ENCODE results near the gene ESPN. TPM values are rescaled to one million over a fixed set of nuclear protein-coding genes. Genes with fewer than 3 reads are reported as not detected.
"Not testable (repeated sequence)": the region's sequence is repeated elsewhere in the genome, so short reads cannot be mapped to it uniquely, and the experiment has no call there.

Gene ESPN
- polyA plus RNA-seq, 4 donors = 83.5 to 356 (median 285) TPM

GRCh38 chr1:6435547-6435946 is 11.0 kb downstream of the ESPN start:
- DNase-seq = no peak
- FAIRE-seq = no peak
- H3K36me3 ChIP-seq (ENCODE audit: control insufficient read depth in 3 of 3, insufficient read depth in 2 of 3, low read depth in 1 of 3, low read length in 3 of 3) = no peaks in the 10 kb centered on the region
- H3K9me3 ChIP-seq (ENCODE audit: control insufficient read depth in 2 of 2, insufficient read depth in 1 of 2, low read depth in 1 of 2, low read length in 1 of 2) = no peaks in the 10 kb centered on the region
- H3K27ac ChIP-seq (ENCODE audit: low read depth in 1 of 3, low read length in 2 of 3) = no peak overlapping the region
- no peak overlapping the region for H3K4me3 ChIP-seq (ENCODE audit: low read depth in 1 of 3, low read length in 3 of 3)
- 65 to 67% (median 66%) methylated on average over 3 of the region's 3 CpGs for WGBS, 3 donors
- peaks cover 0 to 10% (median 0%) of the 10 kb centered on the region in 3 donors for H3K27me3 ChIP-seq (ENCODE audit: control insufficient read depth in 3 of 3, insufficient read depth in 3 of 3, low read length in 3 of 3)
- peaks cover 0 to 4% (median 0%) of the 10 kb centered on the region in 3 donors for H3K4me1 ChIP-seq (ENCODE audit: control insufficient read depth in 3 of 3, insufficient read depth in 2 of 3, low read depth in 1 of 3, low read length in 2 of 3)

GRCh38 chr1:6436277-6436676 is 11.7 kb downstream of the ESPN start:
- not testable (repeated sequence) for H3K27ac ChIP-seq (ENCODE audit: low read depth in 1 of 3, low read length in 2 of 3); H3K4me3 ChIP-seq (ENCODE audit: low read depth in 1 of 3, low read length in 3 of 3); FAIRE-seq; DNase-seq; H3K36me3 ChIP-seq (ENCODE audit: control insufficient read depth in 3 of 3, insufficient read depth in 2 of 3, low read depth in 1 of 3, low read length in 3 of 3); H3K4me1 ChIP-seq (ENCODE audit: control insufficient read depth in 3 of 3, insufficient read depth in 2 of 3, low read depth in 1 of 3, low read length in 2 of 3); H3K27me3 ChIP-seq (ENCODE audit: control insufficient read depth in 3 of 3, insufficient read depth in 3 of 3, low read length in 3 of 3); H3K9me3 ChIP-seq (ENCODE audit: control insufficient read depth in 2 of 2, insufficient read depth in 1 of 2, low read depth in 1 of 2, low read length in 1 of 2)
- 51 to 75% (median 65%) methylated on average over 3 of the region's 3 CpGs for WGBS, 3 donors

GRCh38 chr1:6437012-6437700 is 12.6 kb downstream of the ESPN start:
- 21 to 60% (median 39%) methylated on average over 22 of the region's 22 CpGs for WGBS, 3 donors
- FAIRE-seq; H3K4me3 ChIP-seq (ENCODE audit: low read depth in 1 of 3, low read length in 3 of 3); H3K27ac ChIP-seq (ENCODE audit: low read depth in 1 of 3, low read length in 2 of 3); H3K9me3 ChIP-seq (ENCODE audit: control insufficient read depth in 2 of 2, insufficient read depth in 1 of 2, low read depth in 1 of 2, low read length in 1 of 2); H3K4me1 ChIP-seq (ENCODE audit: control insufficient read depth in 3 of 3, insufficient read depth in 2 of 3, low read depth in 1 of 3, low read length in 2 of 3); H3K36me3 ChIP-seq (ENCODE audit: control insufficient read depth in 3 of 3, insufficient read depth in 2 of 3, low read depth in 1 of 3, low read length in 3 of 3): not testable (repeated sequence)
- peak in 1 of 2 donors; percentile 36 for DNase-seq
- H3K27me3 ChIP-seq (ENCODE audit: control insufficient read depth in 3 of 3, insufficient read depth in 3 of 3, low read length in 3 of 3) = peaks cover 0 to 11% (median 6%) of the 10 kb centered on the region in 3 donors

GRCh38 chr1:6438047-6438525 is 13.5 kb downstream of the ESPN start:
- H3K4me3 ChIP-seq (ENCODE audit: low read depth in 1 of 3, low read length in 3 of 3) = no peak overlapping the region
- WGBS, 3 donors = 11 to 15% (median 12%) methylated on average over 4 to 5 of the region's 5 CpGs
- FAIRE-seq = no peak
- H3K4me1 ChIP-seq (ENCODE audit: control insufficient read depth in 3 of 3, insufficient read depth in 2 of 3, low read depth in 1 of 3, low read length in 2 of 3) = peaks cover 0 to 4% (median 0%) of the 10 kb centered on the region in 3 donors
- no peaks in the 10 kb centered on the region for H3K9me3 ChIP-seq (ENCODE audit: control insufficient read depth in 2 of 2, insufficient read depth in 1 of 2, low read depth in 1 of 2, low read length in 1 of 2)
- H3K27ac ChIP-seq (ENCODE audit: low read depth in 1 of 3, low read length in 2 of 3) = no peak overlapping the region
- no peaks in the 10 kb centered on the region for H3K36me3 ChIP-seq (ENCODE audit: control insufficient read depth in 3 of 3, insufficient read depth in 2 of 3, low read depth in 1 of 3, low read length in 3 of 3)
- peak; percentile 57 to 67 for DNase-seq
- peaks cover 0 to 11% (median 6%) of the 10 kb centered on the region in 3 donors for H3K27me3 ChIP-seq (ENCODE audit: control insufficient read depth in 3 of 3, insufficient read depth in 3 of 3, low read length in 3 of 3)

GRCh38 chr1:6440198-6441126 is 15.9 kb downstream of the ESPN start:
- no peak overlapping the region for H3K27ac ChIP-seq (ENCODE audit: low read depth in 1 of 3, low read length in 2 of 3)
- FAIRE-seq (no peak), DNase-seq (peak; percentile 83 to 84)
- H3K4me3 ChIP-seq (ENCODE audit: low read depth in 1 of 3, low read length in 3 of 3) = peak overlapping the region in 1 of 3 donors; percentile 30
- no peaks in the 10 kb centered on the region for H3K36me3 ChIP-seq (ENCODE audit: control insufficient read depth in 3 of 3, insufficient read depth in 2 of 3, low read depth in 1 of 3, low read length in 3 of 3)
- H3K27me3 ChIP-seq (ENCODE audit: control insufficient read depth in 3 of 3, insufficient read depth in 3 of 3, low read length in 3 of 3) = peaks cover 0 to 11% (median 6%) of the 10 kb centered on the region in 3 donors
- H3K4me1 ChIP-seq (ENCODE audit: control insufficient read depth in 3 of 3, insufficient read depth in 2 of 3, low read depth in 1 of 3, low read length in 2 of 3) = peaks cover 0 to 13% (median 0%) of the 10 kb centered on the region in 3 donors
- WGBS, 3 donors = 6 to 19% (median 12%) methylated on average over 42 to 101 of the region's 101 CpGs
- no peaks in the 10 kb centered on the region for H3K9me3 ChIP-seq (ENCODE audit: control insufficient read depth in 2 of 2, insufficient read depth in 1 of 2, low read depth in 1 of 2, low read length in 1 of 2)

GRCh38 chr1:6441586-6441985 is 17.0 kb downstream of the ESPN start:
- peaks cover 0 to 21% (median 0%) of the 10 kb centered on the region in 3 donors for H3K4me1 ChIP-seq (ENCODE audit: control insufficient read depth in 3 of 3, insufficient read depth in 2 of 3, low read depth in 1 of 3, low read length in 2 of 3)
- peaks cover 0 to 11% (median 10%) of the 10 kb centered on the region in 3 donors for H3K27me3 ChIP-seq (ENCODE audit: control insufficient read depth in 3 of 3, insufficient read depth in 3 of 3, low read length in 3 of 3)
- H3K36me3 ChIP-seq (ENCODE audit: control insufficient read depth in 3 of 3, insufficient read depth in 2 of 3, low read depth in 1 of 3, low read length in 3 of 3) = no peaks in the 10 kb centered on the region
- FAIRE-seq (no peak), DNase-seq (no peak)
- no peak overlapping the region for H3K4me3 ChIP-seq (ENCODE audit: low read depth in 1 of 3, low read length in 3 of 3)
- H3K27ac ChIP-seq (ENCODE audit: low read depth in 1 of 3, low read length in 2 of 3) = no peak overlapping the region
- no peaks in the 10 kb centered on the region for H3K9me3 ChIP-seq (ENCODE audit: control insufficient read depth in 2 of 2, insufficient read depth in 1 of 2, low read depth in 1 of 2, low read length in 1 of 2)
- WGBS, 3 donors = 77 to 91% (median 90%) methylated on average over 7 of the region's 7 CpGs

GRCh38 chr1:6443339-6444115 is 19.0 kb downstream of the ESPN start:
- 77 to 81% (median 80%) methylated on average over 21 of the region's 21 CpGs for WGBS, 3 donors
- no peak for FAIRE-seq
- no peak for DNase-seq

GRCh38 chr1:6444377-6444776 is 19.8 kb downstream of the ESPN start:
- H3K4me1 ChIP-seq (ENCODE audit: control insufficient read depth in 3 of 3, insufficient read depth in 2 of 3, low read depth in 1 of 3, low read length in 2 of 3) = peaks cover 0 to 29% (median 0%) of the 10 kb centered on the region in 3 donors
- WGBS, 3 donors = 68 to 84% (median 77%) methylated on average over 8 to 15 of the region's 15 CpGs
- DNase-seq (no peak), FAIRE-seq (no peak)
- H3K36me3 ChIP-seq (ENCODE audit: control insufficient read depth in 3 of 3, insufficient read depth in 2 of 3, low read depth in 1 of 3, low read length in 3 of 3) = peaks cover 0 to 2% (median 0%) of the 10 kb centered on the region in 3 donors
- H3K27ac ChIP-seq (ENCODE audit: low read depth in 1 of 3, low read length in 2 of 3) = no peak overlapping the region
- no peak overlapping the region for H3K4me3 ChIP-seq (ENCODE audit: low read depth in 1 of 3, low read length in 3 of 3)
- no peaks in the 10 kb centered on the region for H3K9me3 ChIP-seq (ENCODE audit: control insufficient read depth in 2 of 2, insufficient read depth in 1 of 2, low read depth in 1 of 2, low read length in 1 of 2)
- H3K27me3 ChIP-seq (ENCODE audit: control insufficient read depth in 3 of 3, insufficient read depth in 3 of 3, low read length in 3 of 3) = peaks cover 0 to 27% (median 12%) of the 10 kb centered on the region in 3 donors

More at GRCh38 chr1:6443339-6444115, 19.0 kb downstream of the ESPN start:
- H3K4me3 ChIP-seq (ENCODE audit: low read depth in 1 of 3, low read length in 3 of 3) = no peak overlapping the region
- peaks cover 0 to 24% (median 12%) of the 10 kb centered on the region in 3 donors for H3K27me3 ChIP-seq (ENCODE audit: control insufficient read depth in 3 of 3, insufficient read depth in 3 of 3, low read length in 3 of 3)
- no peaks in the 10 kb centered on the region for H3K9me3 ChIP-seq (ENCODE audit: control insufficient read depth in 2 of 2, insufficient read depth in 1 of 2, low read depth in 1 of 2, low read length in 1 of 2)
- no peaks in the 10 kb centered on the region for H3K36me3 ChIP-seq (ENCODE audit: control insufficient read depth in 3 of 3, insufficient read depth in 2 of 3, low read depth in 1 of 3, low read length in 3 of 3)
- peaks cover 0 to 25% (median 0%) of the 10 kb centered on the region in 3 donors for H3K4me1 ChIP-seq (ENCODE audit: control insufficient read depth in 3 of 3, insufficient read depth in 2 of 3, low read depth in 1 of 3, low read length in 2 of 3)
- H3K27ac ChIP-seq (ENCODE audit: low read depth in 1 of 3, low read length in 2 of 3) = no peak overlapping the region
